Omental fat pad (tissue), 4 donors: Measurements from ENCODE around the gene STARD3. TPM values are rescaled to one million over a fixed set of nuclear protein-coding genes. Genes with fewer than 3 reads are reported as not detected.

Experiments used
- ATAC-seq: fragments of 150-250 bp; one replicate; pipeline ENCODE4 v1.9.1; 2016; ENCODE audit warnings: mild to moderate bottlenecking, moderate library complexity; ENCODE audit not compliant: low FRiP score
- DNase-seq: peaks from one replicate; pipeline ENCODE4 v3.0.0-alpha.2; 2019; ENCODE audit warnings: low spot score
- CTCF ChIP-seq, 3 donors: fragments of 450-650 bp; IDR thresholded peaks; one replicate each; pipeline ENCODE4 v1.5.1; 2016 to 2017; ENCODE audit warnings: antibody characterized with exemption in 3 of 3, mild to moderate bottlenecking in 3 of 3, moderate library complexity in 2 of 3
- total RNA-seq, 4 donors: library from RNA; depleted of rRNA; stranded (reverse); fragments of >200 nt; gene quantifications; one replicate each; pipeline ENCODE4 v1.1.0, GENCODE V29; 2016

Gene STARD3
- total RNA-seq, 4 donors from 2014 or later: 24.9 to 75.5 (median 36.5) TPM

GRCh38 chr17:39596543-39597267, 40.2 kb upstream of the STARD3 start:
- ATAC-seq: no peak
- no peak for DNase-seq
- no peak for TF ChIP-seq CTCF (IDR thresholded peaks at IDR 0.05)

GRCh38 chr17:39597372-39598046, 39.4 kb upstream of the STARD3 start:
- DNase-seq: no peak
- TF ChIP-seq CTCF (IDR thresholded peaks at IDR 0.05): no peak
- no peak for ATAC-seq

- TF ChIP-seq CTCF (IDR thresholded peaks at IDR 0.05): no peak
- ATAC-seq: no peak
Measured at GRCh38 chr17:39598047-39598481, 38.9 kb upstream of the STARD3 start.

GRCh38 chr17:39598630-39599003, 38.3 kb upstream of the STARD3 start:
- TF ChIP-seq CTCF (IDR thresholded peaks at IDR 0.05): no peak
- ATAC-seq: no peak
- DNase-seq: no peak

More at GRCh38 chr17:39598047-39598481, 38.9 kb upstream of the STARD3 start:
- no peak for DNase-seq

GRCh38 chr17:39599004-39599664, 37.8 kb upstream of the STARD3 start:
- TF ChIP-seq CTCF (IDR thresholded peaks at IDR 0.05): no peak
- ATAC-seq (no peak), DNase-seq (no peak)

- DNase-seq (no peak), ATAC-seq (no peak)
- TF ChIP-seq CTCF (IDR thresholded peaks at IDR 0.05): no peak
Measured at GRCh38 chr17:39599665-39600231, 37.2 kb upstream of the STARD3 start.
